ENCODE data around the gene SYT7. TPM values are rescaled to one million over a fixed set of nuclear protein-coding genes. Genes with fewer than 3 reads are reported as not detected.

The SYT7 gene
- polyA plus RNA-seq, 1 donor (not counting 4 experiments of a cell fraction or from before 2014, with no cell fraction given) = 2.6 TPM

GRCh38 chr11:61545921-61546320, 35.0 kb downstream of the SYT7 start:
- H3K27me3 ChIP-seq (ENCODE audit: control insufficient read depth, extremely low read depth, insufficient read depth, low read length) = no peaks in the 10 kb centered on the region

GRCh38 chr11:61545341-61545740, 35.5 kb downstream of the SYT7 start:
- TF ChIP-seq EZH2 (IDR thresholded peaks at IDR 0.05; ENCODE audit: low read length) (no peak), CTCF (optimal IDR thresholded peaks at IDR 0.05 in 1 of 3, IDR thresholded peaks at IDR 0.05 in 1 of 3, conservative IDR thresholded peaks at IDR 0.05 in 1 of 3; ENCODE audit: extremely low read depth in 1 of 3, insufficient read depth in 2 of 3, low read length in 3 of 3) (peak; percentile 48 to 68 (median 54))
- no peak overlapping the region for H3K27ac ChIP-seq (ENCODE audit: control insufficient read depth, insufficient read depth, low read length)
- no peak overlapping the region for H3K4me2 ChIP-seq (ENCODE audit: control insufficient read depth, extremely low read depth, insufficient read depth, low read depth, low read length)
- no peaks in the 10 kb centered on the region for H3K9me3 ChIP-seq (ENCODE audit: control insufficient read depth, low read depth, low read length)
- H4K20me1 ChIP-seq (ENCODE audit: control insufficient read depth, extremely low read depth, insufficient read depth, low read length) = peaks cover 4% of the 10 kb centered on the region
- H2AFZ ChIP-seq (ENCODE audit: control insufficient read depth, low read length) = no peak overlapping the region
- peaks cover 3% of the 10 kb centered on the region for H3K9me1 ChIP-seq (ENCODE audit: control insufficient read depth, extremely low read depth, insufficient read depth, low read length)
- dilution Hi-C loops (cut with MboI; ENCODE audit: extremely low pct_ligation_motif_present, low sequenced_read_pairs) = no loop called here
- H3K4me1 ChIP-seq (ENCODE audit: control insufficient read depth, extremely low read depth, insufficient read depth, low read length) = no peaks in the 10 kb centered on the region
- no peak overlapping the region for H3K9ac ChIP-seq (ENCODE audit: control insufficient read depth, extremely low read depth, insufficient read depth, low read length)
- DNase-seq (ENCODE audit: low read depth, low spot score) = no peak
- H3K36me3 ChIP-seq (ENCODE audit: control insufficient read depth in 2 of 2, extremely low read depth in 1 of 2, insufficient read depth in 2 of 2, low read length in 2 of 2) = no peaks in the 10 kb centered on the region
- no peaks in the 10 kb centered on the region for H3K79me2 ChIP-seq (ENCODE audit: control insufficient read depth, insufficient read depth, low read length)
- H3K4me3 ChIP-seq (ENCODE audit: control insufficient read depth in 2 of 3, extremely low read depth in 1 of 3, insufficient read depth in 2 of 3, low read depth in 1 of 3, low read length in 3 of 3) = no peak overlapping the region
- H3K27me3 ChIP-seq (ENCODE audit: control insufficient read depth, extremely low read depth, insufficient read depth, low read length) = no peaks in the 10 kb centered on the region
- no peak for FAIRE-seq

More at GRCh38 chr11:61545921-61546320, 35.0 kb downstream of the SYT7 start:
- Histone ChIP-seq H3K4me3 (ENCODE audit: control insufficient read depth in 2 of 3, extremely low read depth in 1 of 3, insufficient read depth in 2 of 3, low read depth in 1 of 3, low read length in 3 of 3) (no peak overlapping the region), H3K27ac (ENCODE audit: control insufficient read depth, insufficient read depth, low read length) (no peak overlapping the region), H3K9me1 (ENCODE audit: control insufficient read depth, extremely low read depth, insufficient read depth, low read length) (peaks cover 3% of the 10 kb centered on the region), H4K20me1 (ENCODE audit: control insufficient read depth, extremely low read depth, insufficient read depth, low read length) (peaks cover 4% of the 10 kb centered on the region), H3K4me1 (ENCODE audit: control insufficient read depth, extremely low read depth, insufficient read depth, low read length) (no peaks in the 10 kb centered on the region), H3K9me3 (ENCODE audit: control insufficient read depth, low read depth, low read length) (no peaks in the 10 kb centered on the region), H2AFZ (ENCODE audit: control insufficient read depth, low read length) (no peak overlapping the region), H3K9ac (ENCODE audit: control insufficient read depth, extremely low read depth, insufficient read depth, low read length) (no peak overlapping the region), H3K36me3 (ENCODE audit: control insufficient read depth in 2 of 2, extremely low read depth in 1 of 2, insufficient read depth in 2 of 2, low read length in 2 of 2) (no peaks in the 10 kb centered on the region), H3K4me2 (ENCODE audit: control insufficient read depth, extremely low read depth, insufficient read depth, low read depth, low read length) (no peak overlapping the region), H3K79me2 (ENCODE audit: control insufficient read depth, insufficient read depth, low read length) (no peaks in the 10 kb centered on the region)
- TF ChIP-seq CTCF (optimal IDR thresholded peaks at IDR 0.05 in 1 of 3, IDR thresholded peaks at IDR 0.05 in 1 of 3, conservative IDR thresholded peaks at IDR 0.05 in 1 of 3; ENCODE audit: extremely low read depth in 1 of 3, insufficient read depth in 2 of 3, low read length in 3 of 3) (no peak), EZH2 (IDR thresholded peaks at IDR 0.05; ENCODE audit: low read length) (no peak)
- DNase-seq (ENCODE audit: low read depth, low spot score) (no peak), FAIRE-seq (no peak)
- dilution Hi-C loops (cut with MboI; ENCODE audit: extremely low pct_ligation_motif_present, low sequenced_read_pairs) = no loop called here
